OCI-LY1 (cell line): ENCODE results near the gene CD160.

ENCODE experiments used
- H2AFZ ChIP-seq: fragments of 200-600 bp; sonication (generic), shearing (Covaris generic); 2 replicates; pipeline ENCODE4 v1.6.0; 2014; ENCODE audit warnings: antibody characterized with exemption, mild to moderate bottlenecking, low read length
- H3F3A ChIP-seq: fragments of 200-600 bp; sonication (generic), shearing (Covaris generic); 2 replicates; pipeline ENCODE4 v1.6.0; 2014; ENCODE audit warnings: mild to moderate bottlenecking, antibody characterized with exemption, low read length, moderate library complexity; ENCODE audit not compliant: insufficient read depth
- H3K27ac ChIP-seq: fragments of 200-600 bp; sonication (generic); 2 replicates; pipeline ENCODE4 v1.5.1; 2014; ENCODE audit warnings: low read length, mixed run types, mild to moderate bottlenecking, low read depth; ENCODE audit not compliant: poor library complexity, severe bottlenecking
- H3K27me3 ChIP-seq: fragments of 200-600 bp; sonication (generic); 2 replicates; pipeline ENCODE4 v1.6.0; 2014; ENCODE audit warnings: antibody characterized with exemption, mild to moderate bottlenecking, low read length, moderate library complexity; ENCODE audit not compliant: insufficient read depth
- H3K36me3 ChIP-seq: fragments of 200-600 bp; sonication (generic); 2 replicates; pipeline ENCODE4 v1.6.1; 2014; ENCODE audit warnings: mild to moderate bottlenecking, antibody characterized with exemption, low read length, moderate library complexity, mixed read lengths; ENCODE audit not compliant: insufficient read depth
- H3K4me1 ChIP-seq: fragments of 200-600 bp; sonication (generic); 2 replicates; pipeline ENCODE4 v1.5.1; 2014; ENCODE audit warnings: mild to moderate bottlenecking, low read length, moderate library complexity; ENCODE audit not compliant: insufficient read depth, severe bottlenecking
- H3K4me2 ChIP-seq: fragments of 200-600 bp; sonication (generic), shearing (Covaris generic); 2 replicates; pipeline ENCODE4 v1.6.1; 2014; ENCODE audit warnings: low read length
- H3K4me3 ChIP-seq: fragments of 200-600 bp; sonication (generic); 2 replicates; pipeline ENCODE4 v1.5.1; 2014; ENCODE audit warnings: low read length, low read depth, mild to moderate bottlenecking, mixed read lengths; ENCODE audit not compliant: poor library complexity, severe bottlenecking
- H3K79me2 ChIP-seq: fragments of 200-600 bp; shearing (Covaris generic); 2 replicates; pipeline ENCODE4 v1.6.1; 2016; ENCODE audit warnings: mixed run types, low read length, mixed read lengths; ENCODE audit not compliant: insufficient read depth
- H3K9ac ChIP-seq: fragments of 200-600 bp; sonication (generic), shearing (Covaris generic); 2 replicates; pipeline ENCODE4 v1.6.1; 2014; ENCODE audit warnings: mild to moderate bottlenecking, low read length, mixed read lengths
- H3K9me2 ChIP-seq: fragments of 200-600 bp; sonication (generic), shearing (Covaris generic); 2 replicates; pipeline ENCODE4 v1.6.1; 2014; ENCODE audit warnings: low read depth, mild to moderate bottlenecking, low read length, mixed read lengths
- H3K9me3 ChIP-seq: fragments of 200-600 bp; shearing (Covaris generic); 2 replicates; pipeline ENCODE4 v1.6.1; 2014; ENCODE audit warnings: low read length, mixed read lengths
- H4K20me1 ChIP-seq: fragments of 200-600 bp; sonication (generic), shearing (Covaris generic); 2 replicates; pipeline ENCODE4 v1.6.0; 2016; ENCODE audit warnings: mild to moderate bottlenecking, low read length; ENCODE audit not compliant: insufficient read depth
- EZH2 ChIP-seq: fragments of 200-600 bp; sonication (generic), shearing (Covaris generic); IDR thresholded peaks from 2 replicates; pipeline ENCODE4 v1.8.0; 2017; ENCODE audit warnings: borderline replicate concordance, mixed run types, mild to moderate bottlenecking, antibody characterized with exemption, low read length, moderate library complexity, mixed read lengths
- TF ChIP-seq, protein P1 (sequence below): fragments of 200-600 bp; sonication (generic), shearing (Covaris generic); IDR thresholded peaks from 2 replicates; pipeline ENCODE4 v1.5.1; 2017; ENCODE audit warnings: mild to moderate bottlenecking, antibody characterized with exemption, low read length, moderate library complexity, mixed read lengths

The CD160 gene

DNA sequence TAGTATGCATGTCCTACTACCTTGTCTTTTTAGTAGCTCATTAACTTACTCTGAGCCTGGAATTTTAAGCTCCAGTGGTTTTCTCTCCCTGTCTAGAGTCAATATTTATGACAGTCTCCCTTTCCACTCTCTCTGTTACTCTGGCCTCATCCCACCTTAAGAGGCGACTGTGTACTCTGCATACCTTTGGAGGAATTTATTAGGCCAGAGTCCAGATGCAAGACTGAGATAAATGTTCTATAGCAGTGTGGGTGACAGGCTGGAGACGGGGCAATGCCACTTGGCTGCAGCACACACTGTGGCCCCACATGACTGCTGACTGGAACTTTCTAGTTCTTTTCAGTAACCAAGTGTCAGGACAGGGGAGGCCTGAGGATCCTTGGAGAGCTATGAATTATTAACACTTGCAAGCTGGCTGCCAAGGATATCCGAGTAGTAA, 8.1 kb upstream of the CD160 start:
- Histone ChIP-seq H3K36me3 (no peaks in the 10 kb centered on the region), H3K4me2 (no peak overlapping the region), H3F3A (no peaks in the 10 kb centered on the region), H4K20me1 (no peaks in the 10 kb centered on the region), H3K27me3 (no peaks in the 10 kb centered on the region), H3K9ac (no peak overlapping the region), H3K9me3 (no peaks in the 10 kb centered on the region), H3K27ac (no peak overlapping the region), H3K4me1 (no peaks in the 10 kb centered on the region), H3K4me3 (no peak overlapping the region), H3K79me2 (no peaks in the 10 kb centered on the region), H3K9me2 (no peaks in the 10 kb centered on the region), H2AFZ (no peak overlapping the region)
- no peak for TF ChIP-seq EZH2
- TF ChIP-seq, protein P1, sequence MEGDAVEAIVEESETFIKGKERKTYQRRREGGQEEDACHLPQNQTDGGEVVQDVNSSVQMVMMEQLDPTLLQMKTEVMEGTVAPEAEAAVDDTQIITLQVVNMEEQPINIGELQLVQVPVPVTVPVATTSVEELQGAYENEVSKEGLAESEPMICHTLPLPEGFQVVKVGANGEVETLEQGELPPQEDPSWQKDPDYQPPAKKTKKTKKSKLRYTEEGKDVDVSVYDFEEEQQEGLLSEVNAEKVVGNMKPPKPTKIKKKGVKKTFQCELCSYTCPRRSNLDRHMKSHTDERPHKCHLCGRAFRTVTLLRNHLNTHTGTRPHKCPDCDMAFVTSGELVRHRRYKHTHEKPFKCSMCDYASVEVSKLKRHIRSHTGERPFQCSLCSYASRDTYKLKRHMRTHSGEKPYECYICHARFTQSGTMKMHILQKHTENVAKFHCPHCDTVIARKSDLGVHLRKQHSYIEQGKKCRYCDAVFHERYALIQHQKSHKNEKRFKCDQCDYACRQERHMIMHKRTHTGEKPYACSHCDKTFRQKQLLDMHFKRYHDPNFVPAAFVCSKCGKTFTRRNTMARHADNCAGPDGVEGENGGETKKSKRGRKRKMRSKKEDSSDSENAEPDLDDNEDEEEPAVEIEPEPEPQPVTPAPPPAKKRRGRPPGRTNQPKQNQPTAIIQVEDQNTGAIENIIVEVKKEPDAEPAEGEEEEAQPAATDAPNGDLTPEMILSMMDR: no peak

DNA sequence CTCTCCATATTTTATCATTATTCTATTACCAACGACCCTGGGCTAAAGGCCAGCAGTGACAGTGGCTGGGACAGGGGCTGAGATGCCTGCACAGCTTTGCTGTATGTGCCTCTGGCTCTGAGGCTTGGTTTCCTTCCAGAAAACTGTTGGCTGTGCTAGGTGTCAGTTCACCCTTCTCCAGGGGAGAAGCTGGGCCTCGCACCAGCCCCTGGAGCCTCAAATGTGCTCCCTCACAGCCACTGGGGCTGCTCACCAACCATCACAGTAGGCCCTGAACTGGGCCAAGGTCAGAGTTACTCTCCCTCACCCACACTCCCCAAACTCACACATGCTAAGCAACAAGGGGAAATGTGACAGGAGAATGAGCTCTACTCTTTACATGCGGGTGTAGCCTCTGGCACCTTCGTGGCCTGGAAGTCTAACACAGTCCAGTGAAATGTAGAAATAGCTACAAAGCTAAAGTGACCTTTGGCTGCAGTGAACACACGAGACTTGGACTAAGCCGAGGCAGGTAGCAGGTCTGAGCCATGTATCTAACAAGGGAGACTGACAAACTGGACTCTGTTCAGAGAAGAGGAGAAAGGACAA, 4.7 kb upstream of the CD160 start:
- no peaks in the 10 kb centered on the region for H4K20me1 ChIP-seq
- H3F3A ChIP-seq: no peaks in the 10 kb centered on the region
- H3K27ac ChIP-seq: no peak overlapping the region
- H3K4me1 ChIP-seq: no peaks in the 10 kb centered on the region
- H3K9me3 ChIP-seq: no peaks in the 10 kb centered on the region
- H3K79me2 ChIP-seq: no peaks in the 10 kb centered on the region
- no peaks in the 10 kb centered on the region for H3K27me3 ChIP-seq
- no peak overlapping the region for H3K9ac ChIP-seq
- H3K4me3 ChIP-seq: no peak overlapping the region
- H2AFZ ChIP-seq: no peak overlapping the region
- no peak overlapping the region for H3K4me2 ChIP-seq
- no peaks in the 10 kb centered on the region for H3K9me2 ChIP-seq
- TF ChIP-seq, protein P1: no peak
- no peak for TF ChIP-seq EZH2
- no peaks in the 10 kb centered on the region for H3K36me3 ChIP-seq

DNA sequence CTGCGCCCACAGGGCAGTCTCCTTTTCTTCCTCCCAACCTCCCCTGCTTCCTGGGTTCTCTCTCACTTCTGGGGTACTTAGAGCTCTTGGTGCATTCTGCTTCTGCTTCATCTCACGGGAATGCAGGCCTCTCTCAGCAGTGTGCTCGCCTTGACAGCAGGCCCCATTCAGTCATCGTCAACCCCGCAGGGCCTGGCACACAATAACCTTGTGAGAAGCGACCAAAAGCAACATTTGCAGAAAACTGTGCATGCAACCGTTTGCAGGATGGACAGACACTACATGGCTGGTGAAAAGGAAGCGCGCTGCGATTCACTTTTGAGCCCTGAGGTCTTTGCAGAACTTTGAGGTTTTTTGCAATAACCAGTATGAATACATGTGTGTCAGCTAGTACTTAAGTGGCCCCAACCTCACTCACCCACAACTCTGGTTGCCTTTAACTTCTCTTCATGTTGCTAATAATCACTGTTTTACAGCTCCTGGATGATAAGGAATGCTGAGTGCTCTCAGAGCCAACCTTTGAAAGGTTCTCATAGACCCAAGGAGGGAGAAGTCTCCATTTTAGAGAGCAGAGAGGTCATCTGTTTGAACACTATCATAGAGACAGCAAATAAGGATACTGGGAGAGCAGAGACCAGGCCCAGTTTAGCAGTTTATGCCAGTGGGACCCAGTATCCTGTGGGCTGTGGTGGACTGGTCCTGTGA, 2.5 kb upstream of the CD160 start:
- no peaks in the 10 kb centered on the region for H3K9me3 ChIP-seq
- no peaks in the 10 kb centered on the region for H3K36me3 ChIP-seq
- no peak overlapping the region for H3K4me3 ChIP-seq
- no peak overlapping the region for H3K27ac ChIP-seq
- H2AFZ ChIP-seq: no peak overlapping the region
- no peaks in the 10 kb centered on the region for H3K9me2 ChIP-seq
- H3K4me1 ChIP-seq: peaks cover 8% of the 10 kb centered on the region
- no peak overlapping the region for H3K9ac ChIP-seq
- H4K20me1 ChIP-seq: no peaks in the 10 kb centered on the region
- H3F3A ChIP-seq: no peaks in the 10 kb centered on the region
- H3K79me2 ChIP-seq: no peaks in the 10 kb centered on the region
- no peaks in the 10 kb centered on the region for H3K27me3 ChIP-seq
- no peak overlapping the region for H3K4me2 ChIP-seq
- TF ChIP-seq, protein P1: no peak
- TF ChIP-seq EZH2: no peak
